Stomach (tissue), 4 donors: ENCODE data around the gene MARCHF11.

Experiments used
- CTCF ChIP-seq, 7 experiments: fragments of 450-650 bp in 4 of 7; fragments of 200-600 bp in 3 of 7; sonication (generic) in 3 of 7; IDR thresholded peaks; one replicate each; pipeline ENCODE4 v1.5.1; 2016 to 2019; ENCODE audit warnings: antibody characterized with exemption in 7 of 7, control low read depth in 2 of 7, mild to moderate bottlenecking in 1 of 7
- POLR2A ChIP-seq, 4 donors: fragments of 450-650 bp; IDR thresholded peaks; one replicate each; pipeline ENCODE4 v1.6.1; 2016; ENCODE audit warnings: antibody characterized with exemption in 4 of 4, control low read depth in 2 of 4, mild to moderate bottlenecking in 1 of 4, moderate library complexity in 1 of 4

- TF ChIP-seq CTCF (IDR thresholded peaks at IDR 0.05) (no peak), POLR2A (IDR thresholded peaks at IDR 0.05) (no peak)
Measured at GRCh38 chr5:16082053-16082452, 97.5 kb downstream of the MARCHF11 start.
